OCI-LY7 (cell line): ENCODE results near the gene UBAP1. TPM values are rescaled to one million over a fixed set of nuclear protein-coding genes. Genes with fewer than 3 reads are reported as not detected.

ENCODE experiments used
- BruUV-seq: library from RNA; stranded (reverse); fragments of 400-500 nt; replicated peaks from 2 replicates; lab custom pipeline; 2021; lab: Mats Ljungman, UMichigan
- CTCF ChIA-PET: fragments of 300-600 bp; sonication (Branson Sonifier 250); formaldehyde crosslinking; loops from one replicate; lab custom pipeline; 2022; ENCODE audit warnings: antibody characterized with exemption; ENCODE audit not compliant: unreplicated experiment; lab: Charles Lee
- POLR2A ChIA-PET: fragments of 300-600 bp; sonication (Branson Sonifier 250); formaldehyde crosslinking; loops from one replicate; lab custom pipeline; 2022; ENCODE audit warnings: antibody characterized with exemption; lab: Charles Lee
- DNase-seq: peaks from one replicate; pipeline ENCODE4 v3.0.0-alpha.2; 2015; ENCODE audit warnings: low spot score
- H2AFZ ChIP-seq: fragments of 200-600 bp; sonication (generic), shearing (Covaris generic); 2 replicates; pipeline ENCODE4 v1.6.1; 2014; ENCODE audit warnings: mild to moderate bottlenecking, antibody characterized with exemption, low read length, moderate library complexity
- H3K27ac ChIP-seq: fragments of 200-600 bp; sonication (generic); 2 replicates; pipeline ENCODE4 v1.5.1; 2014; ENCODE audit warnings: mixed run types, low read depth, mild to moderate bottlenecking, moderate library complexity, low read length, inconsistent platforms; ENCODE audit not compliant: poor library complexity, severe bottlenecking
- H3K36me3 ChIP-seq: fragments of 200-600 bp; sonication (generic); 2 replicates; pipeline ENCODE4 v1.6.1; 2014; ENCODE audit warnings: mild to moderate bottlenecking, antibody characterized with exemption, low read length, moderate library complexity, mixed read lengths; ENCODE audit not compliant: insufficient read depth
- H3K4me1 ChIP-seq: fragments of 200-600 bp; sonication (generic); 2 replicates; pipeline ENCODE4 v1.5.1; 2014; ENCODE audit warnings: mild to moderate bottlenecking, low read length; ENCODE audit not compliant: insufficient read depth, poor library complexity, severe bottlenecking
- H3K4me2 ChIP-seq: fragments of 200-600 bp; sonication (generic); 2 replicates; pipeline ENCODE4 v1.6.1; 2014; ENCODE audit warnings: mild to moderate bottlenecking, low read length
- H3K4me3 ChIP-seq: fragments of 200-600 bp; sonication (generic); 2 replicates; pipeline ENCODE4 v1.5.1; 2014; ENCODE audit warnings: mild to moderate bottlenecking, low read depth, low read length; ENCODE audit not compliant: poor library complexity, severe bottlenecking
- H3K79me2 ChIP-seq: fragments of 200-600 bp; sonication (generic); 2 replicates; pipeline ENCODE4 v1.6.1; 2016; ENCODE audit warnings: low read depth, mild to moderate bottlenecking, low read length, moderate library complexity, mixed read lengths; ENCODE audit not compliant: insufficient read depth
- H3K9me2 ChIP-seq: fragments of 200-600 bp; sonication (generic); 2 replicates; pipeline ENCODE4 v1.6.1; 2016; ENCODE audit warnings: mild to moderate bottlenecking, low read length, mixed read lengths; ENCODE audit not compliant: insufficient read depth
- H3K9me3 ChIP-seq: fragments of 200-600 bp; sonication (generic); 2 replicates; pipeline ENCODE4 v1.6.1; 2014; ENCODE audit warnings: mild to moderate bottlenecking, mixed run types, low read length, mixed read lengths
- H4K20me1 ChIP-seq: fragments of 200-600 bp; sonication (generic); 2 replicates; pipeline ENCODE4 v1.6.1; 2014; ENCODE audit warnings: mild to moderate bottlenecking, antibody characterized with exemption, low read length, moderate library complexity, mixed read lengths; ENCODE audit not compliant: insufficient read depth
- CTCF ChIP-seq: fragments of 200-600 bp; sonication (generic); conservative IDR thresholded peaks from 2 replicates; pipeline ENCODE4 v1.5.1; 2014; ENCODE audit warnings: mild to moderate bottlenecking, antibody characterized with exemption, low read length, moderate library complexity, mixed read lengths
- EZH2phosphoT487 ChIP-seq: fragments of 200-600 bp; sonication (generic); IDR thresholded peaks from 2 replicates; pipeline ENCODE4 v1.6.1; 2018; ENCODE audit warnings: low read depth, borderline replicate concordance, mild to moderate bottlenecking, mixed run types, antibody characterized with exemption, low read length, moderate library complexity, mixed read lengths
- intact Hi-C: fragments of 100-400 bp; cut with micrococcal nuclease; formaldehyde crosslinking; loops from one replicate; pipeline ENCODE4 v1.10.0; 2022; ENCODE audit not compliant: unreplicated experiment
- total RNA-seq, 2 experiments: library from RNA; depleted of rRNA in 1 of 2; stranded (reverse); fragments of >200 nt in 1 of 2; shearing (Covaris generic) in 1 of 2; gene quantifications; 2 replicates each; pipeline ENCODE4 v1.2.3, GENCODE V29; 2014 to 2022

UBAP1 gene
- total RNA-seq, 2 experiments from 2014 or later = 12.4 to 22.4 TPM

- Histone ChIP-seq H3K36me3 (peaks cover 44% of the 10 kb centered on the region), H3K27ac (no peak overlapping the region), H3K4me3 (no peak overlapping the region), H3K9me3 (no peaks in the 10 kb centered on the region; the same call in 1 of the 2 replicates), H3K4me1 (peaks cover 4% of the 10 kb centered on the region), H3K9me2 (no peaks in the 10 kb centered on the region), H4K20me1 (no peaks in the 10 kb centered on the region), H3K79me2 (no peaks in the 10 kb centered on the region), H3K4me2 (no peak overlapping the region), H2AFZ (no peak overlapping the region)
- no peak for DNase-seq
- ChIA-PET CTCF (no interaction called here), POLR2A (interaction anchor here (0.7 to 1.1 kb wide), 2 partner anchors 18 to 171 kb away, joined by 3 read pairs; no protein-coding TSS in a partner anchor)
- BruUV-seq = no TSS peak
- TF ChIP-seq CTCF (no peak), EZH2phosphoT487 (no peak)
- intact Hi-C loops = loop anchor here (5.0 kb wide), 1 partner anchor 49 kb away; no protein-coding TSS in a partner anchor
Measured at GRCh38 chr9:34262971-34263370, 84.1 kb downstream of the UBAP1 start.

GRCh38 chr9:34267660-34268059, 88.8 kb downstream of the UBAP1 start:
- Histone ChIP-seq H3K4me3 (no peak overlapping the region), H3K36me3 (peaks cover 43% of the 10 kb centered on the region), H3K9me3 (no peaks in the 10 kb centered on the region; the same call in 1 of the 2 replicates), H3K4me1 (peaks cover 4% of the 10 kb centered on the region), H3K4me2 (no peak overlapping the region), H3K9me2 (no peaks in the 10 kb centered on the region), H3K79me2 (no peaks in the 10 kb centered on the region), H2AFZ (no peak overlapping the region), H3K27ac (no peak overlapping the region), H4K20me1 (no peaks in the 10 kb centered on the region)
- ChIA-PET CTCF (no interaction called here), POLR2A (no interaction called here)
- no TSS peak for BruUV-seq
- TF ChIP-seq EZH2phosphoT487 (no peak), CTCF (no peak)
- intact Hi-C loops = no loop called here
- peak; percentile 59 for DNase-seq

- Histone ChIP-seq H2AFZ (no peak overlapping the region), H3K4me1 (peaks cover 4% of the 10 kb centered on the region), H3K79me2 (no peaks in the 10 kb centered on the region), H3K27ac (no peak overlapping the region), H4K20me1 (no peaks in the 10 kb centered on the region), H3K9me2 (no peaks in the 10 kb centered on the region), H3K4me3 (no peak overlapping the region), H3K4me2 (no peak overlapping the region), H3K36me3 (peaks cover 21% of the 10 kb centered on the region; the same call in 1 of the 2 replicates), H3K9me3 (no peaks in the 10 kb centered on the region)
- CTCF ChIA-PET = no interaction called here
- TF ChIP-seq EZH2phosphoT487 (no peak), CTCF (no peak)
- DNase-seq = no peak
- POLR2A ChIA-PET = interaction anchor here (0.6 kb wide), 1 partner anchor 11 kb away, joined by 4 read pairs; no protein-coding TSS in a partner anchor
- intact Hi-C loops = no loop called here
- no TSS peak for BruUV-seq
Measured at GRCh38 chr9:34271265-34272006, 92.6 kb downstream of the UBAP1 start.
